Measurements from ENCODE around the gene CPZ. TPM values are rescaled to one million over a fixed set of nuclear protein-coding genes. Genes with fewer than 3 reads are reported as not detected.
"Not testable (repeated sequence)": the region's sequence is repeated elsewhere in the genome, so short reads cannot be mapped to it uniquely, and the experiment has no call there.

Gene CPZ
- total RNA-seq, 4 donors from 2014 or later: 0.42 to 2.7 (median 2.2) TPM

GRCh38 chr4:8571702-8572685, 20.6 kb upstream of the CPZ start:
- TF ChIP-seq CTCF (IDR thresholded peaks at IDR 0.05) (no peak), EP300 (IDR thresholded peaks at IDR 0.05) (no peak), POLR2A (IDR thresholded peaks at IDR 0.05; ENCODE audit: low read depth) (no peak), POLR2AphosphoS5 (IDR thresholded peaks at IDR 0.05) (no peak)
- intact Hi-C loops (cut with DNase I): no loop called here

GRCh38 chr4:8573266-8573665, 19.3 kb upstream of the CPZ start:
- Histone ChIP-seq H3K27ac (replicated peaks in 1 of 4) (no peak overlapping the region), H3K9me3 (no peaks in the 10 kb centered on the region), H3K4me3 (no peak overlapping the region), H3K36me3 (no peaks in the 10 kb centered on the region), H3K27me3 (peaks cover 0 to 17% (median 0%) of the 10 kb centered on the region in 4 donors), H3K4me1 (no peaks in the 10 kb centered on the region)
- DNase-seq (ENCODE audit: extremely low spot score): no peak
- intact Hi-C loops (cut with DNase I): no loop called here
- 83% methylated on average over 5 of the region's 5 CpGs for WGBS
- TF ChIP-seq POLR2A (IDR thresholded peaks at IDR 0.05; ENCODE audit: low read depth) (no peak), EP300 (IDR thresholded peaks at IDR 0.05) (no peak), CTCF (IDR thresholded peaks at IDR 0.05) (no peak), POLR2AphosphoS5 (IDR thresholded peaks at IDR 0.05) (no peak)

More at GRCh38 chr4:8571702-8572685, 20.6 kb upstream of the CPZ start:
- H3K4me1 ChIP-seq: no peaks in the 10 kb centered on the region
- DNase-seq (ENCODE audit: extremely low spot score): no peak
- H3K36me3 ChIP-seq: no peaks in the 10 kb centered on the region
- no peak overlapping the region for H3K27ac ChIP-seq (replicated peaks in 1 of 4)
- peaks cover 0 to 5% (median 0%) of the 10 kb centered on the region in 4 donors for H3K27me3 ChIP-seq
- H3K9me3 ChIP-seq: no peaks in the 10 kb centered on the region
- WGBS: 76% methylated on average over 5 of the region's 6 CpGs
- H3K4me3 ChIP-seq: no peak overlapping the region

- TF ChIP-seq CTCF (IDR thresholded peaks at IDR 0.05) (no peak), POLR2A (IDR thresholded peaks at IDR 0.05; ENCODE audit: low read depth) (no peak), POLR2AphosphoS5 (IDR thresholded peaks at IDR 0.05) (no peak), EP300 (IDR thresholded peaks at IDR 0.05) (no peak)
- Histone ChIP-seq H3K9me3 (no peaks in the 10 kb centered on the region), H3K4me3 (no peak overlapping the region), H3K27me3 (peaks cover 0 to 32% (median 2%) of the 10 kb centered on the region in 4 donors), H3K36me3 (no peaks in the 10 kb centered on the region), H3K4me1 (no peaks in the 10 kb centered on the region), H3K27ac (replicated peaks in 1 of 4) (no peak overlapping the region)
- intact Hi-C loops (cut with DNase I): no loop called here
- no peak for DNase-seq (ENCODE audit: extremely low spot score)
- WGBS: 81% methylated on average over 3 of the region's 5 CpGs
Observed at GRCh38 chr4:8574796-8575370, 17.7 kb upstream of the CPZ start.

- Histone ChIP-seq H3K9me3 (no peaks in the 10 kb centered on the region), H3K27ac (replicated peaks in 1 of 4) (no peak overlapping the region), H3K36me3 (no peaks in the 10 kb centered on the region), H3K4me1 (peaks cover 0 to 4% (median 1%) of the 10 kb centered on the region in 4 donors), H3K4me3 (no peak overlapping the region), H3K27me3 (peaks cover 0 to 38% (median 4%) of the 10 kb centered on the region in 4 donors)
- 79% methylated on average over 4 of the region's 4 CpGs for WGBS
- TF ChIP-seq CTCF (IDR thresholded peaks at IDR 0.05) (no peak), EP300 (IDR thresholded peaks at IDR 0.05) (no peak), POLR2A (IDR thresholded peaks at IDR 0.05; ENCODE audit: low read depth) (no peak), POLR2AphosphoS5 (IDR thresholded peaks at IDR 0.05) (no peak)
- intact Hi-C loops (cut with DNase I): no loop called here
- DNase-seq (ENCODE audit: extremely low spot score): no peak
Observed at GRCh38 chr4:8575457-8575856, 17.1 kb upstream of the CPZ start.

- not testable (repeated sequence) for DNase-seq (ENCODE audit: extremely low spot score)
Observed at GRCh38 chr4:8576591-8576990, 16.0 kb upstream of the CPZ start.

More at GRCh38 chr4:8576591-8576990, 16.0 kb upstream of the CPZ start:
- H3K9me3 ChIP-seq; H3K36me3 ChIP-seq; H3K27ac ChIP-seq (replicated peaks in 1 of 4); H3K4me1 ChIP-seq; H3K4me3 ChIP-seq; intact Hi-C loops (cut with DNase I): not testable (repeated sequence)
- 87% methylated on average over 5 of the region's 5 CpGs for WGBS
- peaks cover 0 to 49% (median 12%) of the 10 kb centered on the region in 4 donors for H3K27me3 ChIP-seq
